Urinary bladder (tissue), 4 donors: ENCODE data around the gene RALGPS1. TPM values are rescaled to one million over a fixed set of nuclear protein-coding genes. Genes with fewer than 3 reads are reported as not detected.

Experiments used
- DNase-seq: peaks from one replicate; pipeline ENCODE4 v3.0.0-alpha.2; 2015; ENCODE audit errors: extremely low spot score
- H3K27ac ChIP-seq: one replicate; pipeline ENCODE4 v1.5.1; 2013; ENCODE audit warnings: low read depth, mild to moderate bottlenecking, moderate library complexity
- H3K36me3 ChIP-seq: one replicate; pipeline ENCODE4 v1.6.1; 2013; ENCODE audit warnings: mild to moderate bottlenecking, moderate library complexity; ENCODE audit not compliant: insufficient read depth
- H3K4me1 ChIP-seq: one replicate; pipeline ENCODE4 v1.6.1; 2013; ENCODE audit warnings: mild to moderate bottlenecking, moderate library complexity; ENCODE audit not compliant: insufficient read depth
- H3K4me3 ChIP-seq: one replicate; pipeline ENCODE4 v1.5.1; 2013; ENCODE audit warnings: low read depth, low read length
- WGBS: extraction: QIAGEN DNeasy Blood & Tissue Kit; methylation state at CpG from one replicate; pipeline ENCODE4 v1.1.7; 2013; 5-methylcytosine and 5-hydroxymethylcytosine counted together
- polyA plus RNA-seq: library from polyadenylated mRNA; stranded (reverse); fragments of 200-250 nt; gene quantifications from one replicate; pipeline ENCODE4 v1.2.3, GENCODE V29; 2013
- total RNA-seq: library from RNA; depleted of rRNA; stranded (reverse); fragments of >200 nt; gene quantifications from one replicate; pipeline ENCODE4 v1.2.3, GENCODE V29; 2014
- donor health status: healthy with polysubstance abuse.
- donor health status: healthy.

The RALGPS1 gene
- total and polyA plus RNA-seq, 2 donors: 8.9 to 21.8 TPM

DNA sequence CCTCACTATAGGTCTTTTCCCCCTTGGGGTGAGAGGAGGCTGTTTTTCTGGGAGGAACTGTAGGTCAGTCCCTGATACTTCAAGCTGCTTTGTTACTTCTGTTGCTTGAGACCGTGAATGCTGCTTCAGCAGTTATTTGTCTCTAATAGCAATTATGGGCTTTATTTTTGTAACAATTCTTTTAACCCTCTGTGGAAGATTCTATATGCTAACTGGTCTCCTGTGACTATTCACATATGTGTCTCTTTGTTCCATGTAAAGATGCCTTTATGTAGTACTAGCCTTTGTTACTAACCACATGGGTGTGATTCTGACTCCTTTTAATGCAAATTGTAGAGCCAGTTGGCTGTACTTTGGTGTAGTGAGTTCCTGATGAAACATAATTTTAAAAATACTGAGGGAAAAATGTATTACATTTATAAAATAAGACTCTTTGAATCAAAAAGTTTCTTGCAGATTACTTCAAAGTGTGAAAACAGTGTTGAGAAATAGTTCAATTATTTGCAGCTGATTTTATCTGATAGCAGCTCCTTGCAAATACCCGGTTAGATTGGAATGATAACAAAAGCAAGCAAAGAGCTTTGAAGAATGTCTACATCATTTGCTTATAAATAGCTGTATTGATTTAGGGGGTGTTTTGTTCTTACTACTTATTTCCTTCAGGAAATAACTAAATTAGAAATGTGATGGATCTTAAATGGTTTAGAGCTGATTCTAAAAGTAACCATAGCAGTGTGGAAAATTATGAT, 161.2 kb downstream of the RALGPS1 start:
- H3K27ac ChIP-seq: no peak overlapping the region
- no peak overlapping the region for H3K4me3 ChIP-seq
- WGBS: 45% methylated on average over 2 of the region's 2 CpGs
- no peak for DNase-seq
- H3K36me3 ChIP-seq: no peaks in the 10 kb centered on the region
- peaks cover 2% of the 10 kb centered on the region for H3K4me1 ChIP-seq

DNA sequence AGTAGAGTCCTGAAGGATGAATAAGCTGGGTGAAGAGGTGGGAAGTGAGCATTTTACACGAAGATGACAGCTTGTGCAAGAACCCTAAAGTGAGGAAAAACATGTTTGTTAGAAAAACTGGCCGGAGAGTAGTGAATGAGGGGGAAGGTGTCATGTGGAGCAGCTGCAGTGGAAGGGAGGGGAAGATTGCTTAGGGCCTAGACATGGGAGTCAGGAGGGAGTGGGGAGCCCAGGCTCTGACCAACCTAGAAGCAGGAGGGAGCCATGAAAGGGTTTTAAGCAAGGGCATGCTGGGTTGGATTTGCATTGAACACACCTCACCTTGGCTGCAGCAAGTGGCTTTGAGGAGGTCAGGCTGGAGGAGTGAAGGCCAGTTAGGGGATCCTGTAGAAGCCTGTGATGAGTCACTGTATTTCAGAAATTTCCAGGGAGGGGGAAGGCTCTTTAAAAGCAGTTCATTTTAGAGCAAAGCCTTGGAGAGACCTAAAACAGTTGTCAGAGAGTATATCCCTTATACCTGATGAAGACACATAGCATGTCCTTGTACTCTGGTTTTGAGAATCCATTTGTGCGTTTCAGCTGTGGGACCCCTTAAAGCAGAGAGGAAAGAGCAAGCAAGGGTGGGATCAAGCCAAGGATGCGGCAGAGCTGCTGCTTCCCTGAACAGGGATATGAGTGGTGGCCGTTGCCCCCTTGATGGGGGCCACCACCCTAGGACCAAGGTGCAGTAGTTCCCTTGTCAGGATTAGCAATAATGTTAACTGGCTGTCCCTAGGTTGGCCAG, 162.5 kb downstream of the RALGPS1 start:
- H3K36me3 ChIP-seq: no peaks in the 10 kb centered on the region
- H3K4me1 ChIP-seq: peaks cover 2% of the 10 kb centered on the region
- DNase-seq: no peak
- no peak overlapping the region for H3K27ac ChIP-seq
- WGBS: 87% methylated on average over 5 of the region's 5 CpGs
- no peak overlapping the region for H3K4me3 ChIP-seq

DNA sequence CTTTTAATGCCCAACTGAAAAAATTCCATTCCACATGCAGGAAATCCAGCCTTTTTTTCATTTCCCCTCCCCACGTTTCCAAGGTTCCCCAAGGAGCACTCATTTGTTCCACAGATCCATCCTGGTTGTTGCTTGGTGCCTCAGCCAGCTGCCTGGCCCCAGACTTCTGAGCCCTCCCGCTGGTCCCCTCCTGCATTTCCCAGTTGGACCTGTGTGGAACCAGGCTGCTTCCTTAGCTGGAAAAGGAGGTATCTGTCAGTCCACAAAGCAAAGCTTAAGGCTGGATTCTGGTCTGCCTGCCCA, 163.0 kb downstream of the RALGPS1 start:
- WGBS: 71% methylated on average over 2 of the region's 2 CpGs
- H3K27ac ChIP-seq: no peak overlapping the region

DNA sequence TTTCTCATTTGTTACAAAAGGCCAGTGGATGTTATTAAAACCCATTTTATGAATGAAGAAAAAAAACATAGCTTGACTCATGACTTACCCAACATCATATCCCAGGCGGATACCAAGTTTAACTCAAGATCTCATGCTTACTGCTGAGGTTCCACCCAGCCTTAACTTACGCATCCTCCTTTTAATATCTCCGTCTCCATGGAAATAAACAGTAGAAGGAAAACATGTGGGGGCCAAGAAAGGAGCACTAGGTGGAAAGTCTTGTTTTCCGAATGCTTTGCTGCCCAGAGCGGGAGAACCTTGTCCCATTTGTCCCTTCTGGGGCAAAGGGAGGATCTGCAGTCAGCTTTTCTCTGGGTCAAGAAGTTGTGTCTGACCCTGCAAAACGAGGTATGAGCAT, 163.8 kb downstream of the RALGPS1 start:
- Histone ChIP-seq H3K27ac (no peak overlapping the region), H3K4me3 (no peak overlapping the region), H3K36me3 (no peaks in the 10 kb centered on the region), H3K4me1 (peaks cover 2% of the 10 kb centered on the region)
- 89% methylated on average over 6 of the region's 6 CpGs for WGBS
- no peak for DNase-seq

More for the DNA sequence above, 163.0 kb downstream of the RALGPS1 start:
- peaks cover 2% of the 10 kb centered on the region for H3K4me1 ChIP-seq
- H3K36me3 ChIP-seq: no peaks in the 10 kb centered on the region
- DNase-seq: no peak
- no peak overlapping the region for H3K4me3 ChIP-seq

DNA sequence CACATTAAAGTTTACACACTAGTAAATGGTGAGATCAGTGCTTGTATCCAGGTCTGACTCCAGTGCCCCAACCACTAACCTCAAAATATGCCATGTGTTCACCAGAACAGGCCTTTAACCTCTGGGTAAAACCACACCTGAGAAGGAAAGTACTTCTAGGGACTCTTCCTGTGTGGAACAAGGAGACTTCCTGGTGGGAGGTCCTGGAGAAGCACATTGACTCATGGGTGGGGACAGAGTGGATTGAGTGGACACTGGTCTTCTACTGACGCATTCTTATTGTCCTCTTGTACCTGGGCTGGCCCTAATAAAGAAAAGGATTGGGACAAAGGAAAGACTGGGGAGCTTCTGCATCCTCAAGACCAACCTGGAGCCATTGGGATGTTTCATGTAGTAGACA, 164.4 kb downstream of the RALGPS1 start:
- no peak for DNase-seq
- WGBS: 98% methylated on average over 1 of the region's 1 CpG
- Histone ChIP-seq H3K4me3 (no peak overlapping the region), H3K4me1 (peaks cover 2% of the 10 kb centered on the region), H3K36me3 (no peaks in the 10 kb centered on the region), H3K27ac (no peak overlapping the region)

DNA sequence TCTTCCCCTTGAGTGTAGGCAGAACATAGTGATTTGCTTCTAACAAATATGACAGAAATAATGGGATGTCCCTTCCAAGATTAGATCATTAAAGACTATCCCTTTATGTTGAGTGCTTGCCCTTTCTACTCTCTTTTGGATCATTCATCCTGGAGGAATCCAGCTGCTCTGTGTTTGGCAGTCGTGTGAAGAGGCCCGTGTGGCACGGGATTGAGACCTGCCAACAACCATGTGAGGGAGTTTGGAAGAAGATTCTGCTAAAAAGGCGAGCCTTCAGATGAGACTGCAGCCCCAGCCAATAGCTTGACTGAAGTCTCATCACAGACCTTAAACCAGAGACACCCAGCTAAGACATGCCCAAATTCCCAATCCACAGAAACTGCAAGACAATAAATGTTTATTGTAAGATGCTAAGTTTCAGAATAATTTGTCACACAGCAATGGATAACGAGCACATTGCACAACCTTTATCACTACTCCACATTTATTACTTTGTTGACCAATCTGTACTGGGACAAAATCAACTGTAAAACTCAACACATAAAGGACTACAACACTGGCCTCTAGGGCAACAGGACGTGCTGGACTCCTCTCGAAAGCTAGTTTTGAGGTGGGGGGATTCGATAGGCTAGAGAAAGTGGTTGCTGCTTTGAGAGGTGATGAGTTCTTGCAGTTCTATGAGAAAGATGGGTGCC, 165.0 kb downstream of the RALGPS1 start:
- Histone ChIP-seq H3K27ac (no peak overlapping the region), H3K4me3 (no peak overlapping the region), H3K36me3 (no peaks in the 10 kb centered on the region), H3K4me1 (peaks cover 2% of the 10 kb centered on the region)
- 95% methylated on average over 8 of the region's 8 CpGs for WGBS
- no peak for DNase-seq

DNA sequence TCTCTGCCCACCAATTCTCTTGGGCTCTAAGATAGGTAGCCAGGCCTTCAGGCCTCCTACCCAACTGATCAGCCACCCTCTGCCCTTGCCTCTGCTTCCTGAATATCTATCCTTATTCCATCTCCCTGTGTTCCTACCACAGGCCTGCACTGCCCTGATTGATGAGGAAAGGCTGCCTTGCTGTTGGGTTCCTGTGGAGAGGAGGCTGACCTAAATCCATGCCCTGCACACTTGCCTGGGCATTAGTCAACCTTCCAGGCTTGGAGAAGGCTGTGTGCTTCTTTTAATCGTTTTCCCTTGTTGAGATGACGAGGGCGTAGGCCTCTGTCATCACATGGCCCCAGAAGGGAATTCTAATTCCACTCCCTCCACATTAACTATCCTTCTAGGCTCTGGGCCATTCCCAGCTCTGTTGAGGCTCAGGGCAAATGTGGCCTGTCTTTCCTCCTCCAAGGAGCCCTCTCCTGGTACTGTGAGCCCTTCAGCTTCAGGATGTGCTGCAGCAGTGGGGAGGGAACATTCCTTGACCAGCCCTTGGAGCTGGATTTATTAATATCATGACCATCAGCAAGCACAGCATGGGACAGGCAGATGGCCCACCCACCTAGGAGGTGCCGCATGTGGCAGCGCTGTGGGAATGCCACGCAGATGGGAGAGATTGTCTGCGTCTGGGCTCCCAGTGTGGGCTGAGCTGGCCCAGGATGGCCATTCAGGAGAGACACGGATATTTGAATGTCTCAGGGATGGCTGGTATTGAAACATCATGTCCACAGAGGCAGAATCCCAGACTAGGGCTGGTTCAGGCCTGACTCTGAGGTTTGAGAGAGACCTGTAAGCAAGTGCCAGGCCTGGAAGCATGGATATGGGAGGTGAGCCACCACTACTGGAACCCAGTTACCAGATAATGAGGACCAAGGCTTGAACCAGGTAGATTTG, 166.9 kb downstream of the RALGPS1 start:
- peaks cover 2% of the 10 kb centered on the region for H3K4me1 ChIP-seq
- no peak overlapping the region for H3K27ac ChIP-seq
- 90% methylated on average over 8 of the region's 8 CpGs for WGBS
- no peaks in the 10 kb centered on the region for H3K36me3 ChIP-seq
- no peak for DNase-seq
- H3K4me3 ChIP-seq: no peak overlapping the region

DNA sequence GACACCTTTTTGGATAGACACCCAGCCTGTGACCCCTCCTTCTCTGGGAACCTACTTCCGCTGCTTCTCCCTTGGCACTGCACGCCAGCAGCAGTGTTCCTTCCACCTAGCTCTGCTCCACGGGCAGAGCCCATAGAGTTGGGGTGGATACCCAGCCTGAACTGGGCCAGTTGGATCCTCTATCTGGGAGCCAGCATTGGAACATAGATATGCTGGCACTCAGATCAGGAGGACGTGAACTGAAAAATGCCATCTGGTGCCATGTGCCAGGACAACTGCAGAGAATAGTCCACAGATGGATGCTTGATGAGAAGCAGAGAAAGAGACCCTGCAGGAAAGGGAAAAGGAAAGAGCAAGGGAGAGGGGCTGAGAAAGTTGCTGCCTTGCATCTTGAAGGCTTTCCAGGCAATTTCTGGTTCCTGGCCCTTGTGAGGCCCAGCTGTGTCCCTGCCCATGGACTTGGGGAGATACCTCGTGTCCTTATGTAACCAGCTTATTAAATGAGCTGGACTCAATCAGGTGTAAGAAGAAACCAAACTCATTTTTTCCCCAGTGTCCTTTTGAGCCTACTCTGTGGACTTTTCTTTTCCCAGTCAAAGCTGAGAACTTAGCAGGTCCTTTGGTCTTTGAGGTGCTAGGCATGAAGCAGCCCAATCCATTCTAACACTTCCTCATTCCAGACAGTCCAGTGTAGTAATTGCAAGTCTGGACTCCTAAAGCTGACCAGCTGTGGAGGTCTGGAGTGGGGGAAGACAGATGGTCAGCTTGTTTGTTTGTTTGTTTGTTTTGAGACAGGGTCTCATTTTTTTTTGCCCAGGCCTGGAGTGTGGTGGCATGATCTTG, 168.8 kb downstream of the RALGPS1 start:
- DNase-seq: no peak
- H3K36me3 ChIP-seq: no peaks in the 10 kb centered on the region
- H3K4me1 ChIP-seq: no peaks in the 10 kb centered on the region
- 82% methylated on average over 5 of the region's 5 CpGs for WGBS
- H3K27ac ChIP-seq: no peak overlapping the region
- H3K4me3 ChIP-seq: no peak overlapping the region

DNA sequence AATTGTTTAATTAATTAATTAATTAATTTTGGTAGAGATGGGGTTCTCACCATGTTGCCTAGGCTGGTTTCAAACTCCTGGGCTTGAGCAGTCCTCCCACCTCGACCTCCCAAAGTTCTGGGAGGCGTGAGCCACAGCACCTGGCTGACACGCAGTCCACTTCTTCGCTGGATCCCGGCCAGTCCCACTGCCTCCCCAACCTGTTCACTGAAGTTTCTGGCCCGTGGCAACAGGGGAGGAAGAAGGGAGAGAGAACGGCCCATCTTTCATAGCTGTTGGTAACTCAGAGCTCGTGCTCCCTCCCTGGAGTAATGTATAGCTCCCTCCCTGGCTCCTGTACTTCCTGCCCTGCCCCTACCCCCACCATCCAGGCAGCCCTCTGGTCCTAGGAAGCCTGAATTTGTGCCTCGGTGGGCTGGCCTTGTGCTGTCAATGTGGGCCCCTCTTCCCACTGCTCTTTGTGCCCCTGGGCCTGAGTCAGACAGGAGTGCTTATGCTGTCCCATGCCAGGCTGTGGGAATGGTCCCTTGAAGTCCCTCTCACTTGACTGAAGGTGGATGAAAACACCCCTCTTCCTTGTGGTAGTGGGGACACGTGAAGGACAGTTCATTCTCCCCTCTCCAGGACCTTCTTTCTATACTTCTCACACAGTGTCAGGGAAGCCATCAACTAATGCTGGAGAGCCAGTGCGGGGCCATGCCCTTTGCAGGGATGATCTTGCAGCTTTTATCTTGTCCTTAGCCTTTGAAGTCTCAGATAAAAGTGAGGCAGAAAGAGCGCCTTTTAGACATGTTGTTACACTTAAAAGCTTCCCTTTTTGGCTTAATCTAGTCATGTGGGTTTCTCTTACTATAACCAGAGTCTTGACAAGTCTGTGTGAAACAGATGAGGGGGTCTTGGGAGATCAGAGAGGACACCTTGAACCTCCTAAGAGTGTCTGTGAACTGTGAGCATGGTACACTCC, 169.8 kb downstream of the RALGPS1 start:
- H3K4me3 ChIP-seq: no peak overlapping the region
- 92% methylated on average over 12 of the region's 12 CpGs for WGBS
- no peak overlapping the region for H3K27ac ChIP-seq
- no peaks in the 10 kb centered on the region for H3K4me1 ChIP-seq
- DNase-seq: no peak
- H3K36me3 ChIP-seq: no peaks in the 10 kb centered on the region

DNA sequence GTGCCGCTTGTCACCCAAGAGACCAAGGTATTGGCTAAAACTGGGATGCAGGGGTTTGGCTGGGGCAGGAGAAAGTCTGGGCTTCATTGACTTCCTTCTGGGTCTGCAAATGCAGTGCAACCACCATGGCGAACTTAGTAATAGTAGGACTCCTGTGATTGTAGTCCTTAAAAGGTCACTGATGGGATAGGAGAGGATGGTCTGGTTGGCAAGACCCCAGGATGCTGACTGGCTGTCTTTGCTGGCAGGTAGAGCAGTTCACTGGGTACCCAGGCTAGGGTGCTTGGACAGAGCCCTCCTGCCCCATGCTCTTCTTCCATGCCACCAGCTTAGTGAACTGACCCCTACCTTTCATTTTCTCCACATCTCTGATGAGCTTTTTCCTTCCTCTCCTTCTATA, 170.6 kb downstream of the RALGPS1 start:
- Histone ChIP-seq H3K4me1 (no peaks in the 10 kb centered on the region), H3K36me3 (no peaks in the 10 kb centered on the region), H3K27ac (no peak overlapping the region), H3K4me3 (no peak overlapping the region)
- no peak for DNase-seq
- WGBS: 97% methylated on average over 2 of the region's 2 CpGs

DNA sequence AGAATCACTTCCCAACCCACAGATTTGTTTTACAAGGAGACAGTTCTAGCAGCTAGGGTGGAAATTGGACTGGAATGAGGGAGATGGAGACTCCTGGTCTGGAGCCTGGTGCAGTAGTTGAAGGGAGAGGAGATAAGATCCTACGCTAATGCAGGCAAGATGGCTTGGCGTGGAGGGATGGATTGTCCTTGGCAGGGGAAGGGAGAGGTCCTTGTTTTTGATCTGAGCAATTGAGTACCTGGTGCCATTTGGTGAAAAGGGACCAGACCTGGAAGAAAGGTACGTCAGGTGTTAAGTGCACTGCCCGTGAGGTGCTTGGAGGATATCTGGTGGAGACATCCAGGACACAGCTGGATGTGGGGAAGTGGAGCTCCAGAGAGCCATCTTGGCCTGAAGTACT, 172.2 kb downstream of the RALGPS1 start:
- H3K4me3 ChIP-seq: no peak overlapping the region
- 94% methylated on average over 4 of the region's 4 CpGs for WGBS
- H3K4me1 ChIP-seq: no peaks in the 10 kb centered on the region
- no peak overlapping the region for H3K27ac ChIP-seq
- DNase-seq: no peak
- H3K36me3 ChIP-seq: no peaks in the 10 kb centered on the region

DNA sequence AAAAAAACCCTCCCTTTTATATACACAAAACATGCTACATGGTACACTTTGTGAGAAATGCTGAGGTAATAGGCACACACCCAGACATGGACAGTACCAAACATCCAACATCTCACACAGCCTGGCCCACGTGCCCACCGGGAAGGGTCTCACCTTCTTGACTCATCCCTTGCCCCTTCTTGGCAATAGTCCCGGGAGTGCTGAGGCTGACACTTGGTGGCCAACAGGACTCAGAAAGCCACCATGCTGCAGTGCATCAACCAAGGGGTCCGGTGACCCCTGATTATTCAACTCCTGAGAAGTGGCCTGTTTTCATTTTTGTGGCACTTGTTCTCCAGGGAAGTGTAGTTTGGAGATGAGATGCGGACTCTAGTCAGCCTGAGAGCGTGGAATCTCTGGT, 172.8 kb downstream of the RALGPS1 start:
- WGBS: 94% methylated on average over 6 of the region's 6 CpGs
- no peak for DNase-seq
- H3K4me1 ChIP-seq: no peaks in the 10 kb centered on the region
- no peak overlapping the region for H3K27ac ChIP-seq
- no peaks in the 10 kb centered on the region for H3K36me3 ChIP-seq
- no peak overlapping the region for H3K4me3 ChIP-seq
